ENCODE measurements around the gene C1orf21. TPM values are rescaled to one million over a fixed set of nuclear protein-coding genes. Genes with fewer than 3 reads are reported as not detected.
A peak's percentile ranks its signal among the peaks of the same experiment; 100 is the strongest.

The C1orf21 gene
- total RNA-seq, 1 donor from 2014 or later: 16.7 TPM

DNA sequence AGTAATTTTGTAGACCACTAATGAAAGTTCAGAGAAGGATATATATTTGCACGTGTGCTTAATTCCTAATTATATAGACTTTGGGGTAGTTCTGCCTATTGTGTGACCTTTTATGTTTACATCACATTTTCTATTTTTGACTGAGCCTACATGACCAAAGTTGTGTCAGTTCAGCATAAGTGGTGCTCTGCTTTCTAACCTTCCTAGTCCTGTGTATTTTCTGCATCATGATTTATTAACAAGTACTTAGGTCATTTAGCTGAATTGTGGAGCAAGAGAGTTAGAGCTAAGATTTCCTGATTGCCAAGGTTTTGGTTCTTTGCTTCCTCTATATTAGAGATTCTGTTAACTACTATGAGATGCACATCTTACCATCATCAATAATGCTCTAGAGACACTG, 176.0 kb downstream of the C1orf21 start:
- Histone ChIP-seq H3K27ac (ENCODE audit: low read depth, low read length) (no peak overlapping the region), H3K36me3 (ENCODE audit: control insufficient read depth in 3 of 3, insufficient read depth in 3 of 3, low read length in 3 of 3) (peaks cover 2 to 3% (median 3%) of the 10 kb centered on the region in 3 donors), H3K4me1 (ENCODE audit: control insufficient read depth in 3 of 3, insufficient read depth in 3 of 3, low read length in 3 of 3) (peaks cover 19 to 34% (median 20%) of the 10 kb centered on the region in 3 donors), H3K9ac (ENCODE audit: low read depth in 1 of 3, low read length in 3 of 3) (no peak overlapping the region), H3K9me3 (ENCODE audit: control insufficient read depth in 3 of 3, low read length in 3 of 3) (no peaks in the 10 kb centered on the region), H3K4me3 (ENCODE audit: low read length in 3 of 3) (no peak overlapping the region), H3K27me3 (ENCODE audit: control insufficient read depth in 3 of 3, insufficient read depth in 3 of 3, low read length in 3 of 3) (no peaks in the 10 kb centered on the region)

DNA sequence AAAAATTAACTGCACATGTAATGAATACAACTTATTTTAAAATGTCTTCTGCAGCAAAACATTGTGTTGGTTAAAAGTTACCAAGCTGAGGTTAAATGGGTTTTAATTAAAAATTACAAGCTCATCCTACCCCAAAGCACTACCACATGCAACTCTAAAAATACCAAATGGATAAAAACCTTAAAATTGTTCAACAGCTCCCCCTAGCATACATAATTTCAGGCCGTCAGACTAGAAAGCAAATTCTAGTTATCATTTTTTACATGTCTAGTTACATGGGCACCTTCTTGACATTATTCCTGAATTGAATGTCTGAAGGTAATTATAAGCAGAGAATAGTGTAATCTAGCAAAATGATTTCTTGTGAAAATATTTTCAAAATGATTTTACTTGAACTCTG, 176.5 kb downstream of the C1orf21 start:
- no peaks in the 10 kb centered on the region for H3K9me3 ChIP-seq (ENCODE audit: control insufficient read depth in 3 of 3, low read length in 3 of 3)
- no peaks in the 10 kb centered on the region for H3K27me3 ChIP-seq (ENCODE audit: control insufficient read depth in 3 of 3, insufficient read depth in 3 of 3, low read length in 3 of 3)
- H3K36me3 ChIP-seq (ENCODE audit: control insufficient read depth in 3 of 3, insufficient read depth in 3 of 3, low read length in 3 of 3): peaks cover 2 to 3% (median 3%) of the 10 kb centered on the region in 3 donors
- H3K9ac ChIP-seq (ENCODE audit: low read depth in 1 of 3, low read length in 3 of 3): no peak overlapping the region
- H3K27ac ChIP-seq (ENCODE audit: low read depth, low read length): no peak overlapping the region
- H3K4me3 ChIP-seq (ENCODE audit: low read length in 3 of 3): no peak overlapping the region
- peaks cover 19 to 32% (median 20%) of the 10 kb centered on the region in 3 donors for H3K4me1 ChIP-seq (ENCODE audit: control insufficient read depth in 3 of 3, insufficient read depth in 3 of 3, low read length in 3 of 3)

DNA sequence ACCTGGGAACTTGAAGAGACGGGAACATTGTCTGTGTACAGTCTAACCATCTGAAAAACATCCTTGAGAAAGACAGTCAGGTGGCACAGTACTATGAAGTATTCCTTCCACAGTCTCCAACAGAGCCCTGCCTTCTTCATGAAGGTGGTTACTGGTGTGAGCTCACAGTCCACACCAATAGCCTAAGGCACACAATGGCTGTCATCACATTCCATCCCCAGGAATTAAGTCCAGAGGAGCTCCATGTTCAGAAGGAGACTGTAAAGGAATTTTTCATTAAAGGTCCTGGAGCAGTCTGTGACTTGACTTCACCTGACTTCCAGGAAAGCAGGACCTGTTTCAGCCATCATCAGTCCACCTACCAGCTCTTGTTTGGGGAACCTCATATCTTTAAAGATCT, 180.2 kb downstream of the C1orf21 start:
- Histone ChIP-seq H3K9ac (ENCODE audit: low read depth in 1 of 3, low read length in 3 of 3) (no peak overlapping the region), H3K4me1 (ENCODE audit: control insufficient read depth in 3 of 3, insufficient read depth in 3 of 3, low read length in 3 of 3) (peaks cover 9 to 15% (median 15%) of the 10 kb centered on the region in 3 donors), H3K27ac (ENCODE audit: low read depth, low read length) (no peak overlapping the region), H3K9me3 (ENCODE audit: control insufficient read depth in 3 of 3, low read length in 3 of 3) (no peaks in the 10 kb centered on the region), H3K27me3 (ENCODE audit: control insufficient read depth in 3 of 3, insufficient read depth in 3 of 3, low read length in 3 of 3) (no peaks in the 10 kb centered on the region), H3K36me3 (ENCODE audit: control insufficient read depth in 3 of 3, insufficient read depth in 3 of 3, low read length in 3 of 3) (peaks cover 2 to 3% (median 3%) of the 10 kb centered on the region in 3 donors), H3K4me3 (ENCODE audit: low read length in 3 of 3) (no peak overlapping the region)

DNA sequence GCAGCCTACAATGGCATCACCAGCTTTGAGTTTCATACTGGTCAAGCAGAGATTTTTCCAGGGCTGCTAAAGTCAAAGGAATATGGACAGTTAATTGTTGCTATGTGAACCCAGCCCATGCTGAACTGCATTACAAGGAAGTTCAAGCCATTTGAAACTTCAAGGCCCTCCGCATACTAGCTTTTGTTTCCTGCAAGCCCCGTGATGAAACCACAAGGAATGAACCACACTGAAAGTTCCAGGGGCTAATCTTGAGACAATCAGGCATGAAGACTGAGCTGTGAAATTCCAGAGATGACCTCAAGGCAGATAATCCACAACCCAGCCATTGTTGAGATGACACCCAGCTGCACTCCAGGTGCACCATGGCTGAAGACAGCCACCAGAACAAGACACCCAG, 180.8 kb downstream of the C1orf21 start:
- peaks cover 4 to 9% (median 8%) of the 10 kb centered on the region in 3 donors for H3K4me1 ChIP-seq (ENCODE audit: control insufficient read depth in 3 of 3, insufficient read depth in 3 of 3, low read length in 3 of 3)
- no peak overlapping the region for H3K4me3 ChIP-seq (ENCODE audit: low read length in 3 of 3)
- no peak overlapping the region for H3K9ac ChIP-seq (ENCODE audit: low read depth in 1 of 3, low read length in 3 of 3)
- H3K27me3 ChIP-seq (ENCODE audit: control insufficient read depth in 3 of 3, insufficient read depth in 3 of 3, low read length in 3 of 3): no peaks in the 10 kb centered on the region
- no peak overlapping the region for H3K27ac ChIP-seq (ENCODE audit: low read depth, low read length)
- peaks cover 2 to 3% (median 3%) of the 10 kb centered on the region in 3 donors for H3K36me3 ChIP-seq (ENCODE audit: control insufficient read depth in 3 of 3, insufficient read depth in 3 of 3, low read length in 3 of 3)
- no peaks in the 10 kb centered on the region for H3K9me3 ChIP-seq (ENCODE audit: control insufficient read depth in 3 of 3, low read length in 3 of 3)

DNA sequence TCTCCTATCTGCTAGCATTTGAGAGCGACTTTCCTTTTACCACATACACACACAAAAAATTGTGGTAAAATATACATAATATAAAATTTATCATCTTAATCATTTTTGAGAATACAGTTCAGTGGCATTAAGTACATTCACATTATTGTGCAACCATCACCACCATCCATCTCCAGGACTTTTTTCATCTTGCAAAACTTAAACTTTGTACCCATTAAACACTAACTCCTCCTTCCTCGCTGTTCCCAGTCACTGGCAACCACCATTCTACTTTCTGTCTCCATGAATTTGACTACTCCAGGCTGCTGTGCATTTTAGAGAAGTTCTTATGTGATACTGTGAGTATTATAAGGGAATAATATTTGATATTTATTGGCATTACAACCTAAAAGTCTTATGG, 181.3 kb downstream of the C1orf21 start:
- Histone ChIP-seq H3K4me1 (ENCODE audit: control insufficient read depth in 3 of 3, insufficient read depth in 3 of 3, low read length in 3 of 3) (peaks cover 0 to 4% (median 3%) of the 10 kb centered on the region in 3 donors), H3K27me3 (ENCODE audit: control insufficient read depth in 3 of 3, insufficient read depth in 3 of 3, low read length in 3 of 3) (no peaks in the 10 kb centered on the region), H3K4me3 (ENCODE audit: low read length in 3 of 3) (no peak overlapping the region), H3K27ac (ENCODE audit: low read depth, low read length) (no peak overlapping the region), H3K36me3 (ENCODE audit: control insufficient read depth in 3 of 3, insufficient read depth in 3 of 3, low read length in 3 of 3) (peaks cover 2 to 3% (median 3%) of the 10 kb centered on the region in 3 donors), H3K9ac (ENCODE audit: low read depth in 1 of 3, low read length in 3 of 3) (no peak overlapping the region), H3K9me3 (ENCODE audit: control insufficient read depth in 3 of 3, low read length in 3 of 3) (no peaks in the 10 kb centered on the region)

DNA sequence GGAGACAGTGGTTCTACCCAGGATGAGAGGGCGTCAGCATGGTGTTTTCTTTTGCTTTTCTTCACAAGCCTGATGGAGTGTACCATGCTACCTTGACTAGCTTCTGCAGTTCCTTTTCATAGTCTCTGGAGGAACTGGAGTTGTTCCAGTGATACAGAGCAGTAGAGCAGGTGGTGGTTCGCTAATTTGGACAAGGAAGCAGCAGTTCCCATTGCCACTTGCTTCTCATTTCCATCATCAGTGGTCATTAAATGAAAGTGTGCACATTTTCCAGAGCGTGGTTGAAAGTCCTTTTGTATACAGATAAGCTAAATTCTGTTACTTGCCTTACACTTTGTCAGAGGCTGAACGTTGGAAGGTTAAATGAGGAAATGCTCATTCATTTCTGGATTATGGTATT, 182.3 kb downstream of the C1orf21 start:
- Histone ChIP-seq H3K27me3 (ENCODE audit: control insufficient read depth in 3 of 3, insufficient read depth in 3 of 3, low read length in 3 of 3) (no peaks in the 10 kb centered on the region), H3K4me1 (ENCODE audit: control insufficient read depth in 3 of 3, insufficient read depth in 3 of 3, low read length in 3 of 3) (no peaks in the 10 kb centered on the region), H3K27ac (ENCODE audit: low read depth, low read length) (no peak overlapping the region), H3K4me3 (ENCODE audit: low read length in 3 of 3) (no peak overlapping the region), H3K9me3 (ENCODE audit: control insufficient read depth in 3 of 3, low read length in 3 of 3) (no peaks in the 10 kb centered on the region), H3K9ac (ENCODE audit: low read depth in 1 of 3, low read length in 3 of 3) (no peak overlapping the region), H3K36me3 (ENCODE audit: control insufficient read depth in 3 of 3, insufficient read depth in 3 of 3, low read length in 3 of 3) (peaks cover 2 to 3% (median 3%) of the 10 kb centered on the region in 3 donors)

DNA sequence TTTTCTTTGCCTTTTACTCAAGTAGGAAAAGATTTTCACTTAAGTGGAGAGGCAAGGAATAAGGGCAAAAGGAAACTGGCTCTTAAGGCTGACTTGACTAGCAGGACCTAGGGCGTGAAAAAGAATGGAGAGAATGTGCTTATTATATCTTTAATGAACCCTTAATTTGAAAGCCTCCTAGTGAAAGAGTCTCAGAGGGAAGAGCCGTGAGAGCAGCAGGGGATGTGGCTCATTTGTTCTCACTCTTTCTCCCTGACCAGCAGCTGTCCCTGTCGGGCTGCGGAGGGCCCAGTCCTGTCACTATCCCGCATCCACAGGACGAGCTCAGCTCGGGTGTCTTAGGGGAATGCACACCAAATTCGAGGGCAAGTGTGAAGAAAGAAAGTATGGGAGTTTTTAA, 187.8 kb downstream of the C1orf21 start:
- peaks cover 14 to 17% (median 15%) of the 10 kb centered on the region in 3 donors for H3K4me1 ChIP-seq (ENCODE audit: control insufficient read depth in 3 of 3, insufficient read depth in 3 of 3, low read length in 3 of 3)
- H3K36me3 ChIP-seq (ENCODE audit: control insufficient read depth in 3 of 3, insufficient read depth in 3 of 3, low read length in 3 of 3): no peaks in the 10 kb centered on the region
- H3K27ac ChIP-seq (ENCODE audit: low read depth, low read length): no peak overlapping the region
- peak overlapping the region in 1 of 3 donors; percentile 26 for H3K9ac ChIP-seq (ENCODE audit: low read depth in 1 of 3, low read length in 3 of 3)
- no peak overlapping the region for H3K4me3 ChIP-seq (ENCODE audit: low read length in 3 of 3)
- no peaks in the 10 kb centered on the region for H3K9me3 ChIP-seq (ENCODE audit: control insufficient read depth in 3 of 3, low read length in 3 of 3)
- no peaks in the 10 kb centered on the region for H3K27me3 ChIP-seq (ENCODE audit: control insufficient read depth in 3 of 3, insufficient read depth in 3 of 3, low read length in 3 of 3)

DNA sequence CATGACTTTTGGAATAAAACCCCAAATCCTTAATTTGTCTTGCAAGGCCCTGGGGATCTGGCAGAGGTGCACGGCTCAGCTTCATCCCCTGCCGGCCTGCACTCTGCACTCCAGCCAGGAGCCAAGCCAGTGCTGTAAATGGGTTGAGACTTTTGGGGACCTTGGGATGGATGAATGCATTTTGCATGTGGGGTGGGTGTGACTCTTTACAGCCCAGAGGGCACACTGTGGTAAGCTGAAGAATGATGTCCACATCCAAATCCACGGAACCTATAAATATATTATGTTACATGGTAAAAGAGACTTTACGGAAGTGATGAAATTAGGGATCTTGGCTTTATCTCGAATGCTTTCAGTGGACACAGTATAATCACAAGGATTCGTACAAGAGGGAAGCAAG, 190.0 kb downstream of the C1orf21 start:
- no peak overlapping the region for H3K9ac ChIP-seq (ENCODE audit: low read depth in 1 of 3, low read length in 3 of 3)
- no peak overlapping the region for H3K4me3 ChIP-seq (ENCODE audit: low read length in 3 of 3)
- H3K36me3 ChIP-seq (ENCODE audit: control insufficient read depth in 3 of 3, insufficient read depth in 3 of 3, low read length in 3 of 3): no peaks in the 10 kb centered on the region
- H3K27ac ChIP-seq (ENCODE audit: low read depth, low read length): no peak overlapping the region
- H3K9me3 ChIP-seq (ENCODE audit: control insufficient read depth in 3 of 3, low read length in 3 of 3): no peaks in the 10 kb centered on the region
- H3K27me3 ChIP-seq (ENCODE audit: control insufficient read depth in 3 of 3, insufficient read depth in 3 of 3, low read length in 3 of 3): no peaks in the 10 kb centered on the region
- peaks cover 14 to 17% (median 15%) of the 10 kb centered on the region in 3 donors for H3K4me1 ChIP-seq (ENCODE audit: control insufficient read depth in 3 of 3, insufficient read depth in 3 of 3, low read length in 3 of 3)

DNA sequence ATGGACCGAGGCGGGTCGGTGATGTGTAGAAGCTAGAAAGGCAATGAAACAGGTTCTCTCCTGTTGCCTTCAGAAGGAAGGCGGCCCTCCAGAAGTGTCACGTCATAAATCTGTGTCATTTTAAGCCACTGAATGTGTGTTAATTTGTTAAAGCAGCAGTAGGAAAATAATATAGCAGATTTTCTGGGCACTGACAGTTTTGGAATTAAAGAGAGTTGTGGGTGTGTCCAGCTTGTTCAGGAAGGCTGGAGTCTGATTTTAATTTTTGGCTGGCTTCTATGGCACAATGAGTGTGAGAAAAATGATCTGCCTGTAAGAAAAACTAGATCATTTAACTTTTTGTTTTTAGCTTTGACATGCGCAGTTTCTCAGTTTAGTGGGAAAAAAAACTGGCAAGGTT, 190.5 kb downstream of the C1orf21 start:
- no peaks in the 10 kb centered on the region for H3K27me3 ChIP-seq (ENCODE audit: control insufficient read depth in 3 of 3, insufficient read depth in 3 of 3, low read length in 3 of 3)
- H3K9ac ChIP-seq (ENCODE audit: low read depth in 1 of 3, low read length in 3 of 3): no peak overlapping the region
- no peak overlapping the region for H3K4me3 ChIP-seq (ENCODE audit: low read length in 3 of 3)
- no peak overlapping the region for H3K27ac ChIP-seq (ENCODE audit: low read depth, low read length)
- H3K9me3 ChIP-seq (ENCODE audit: control insufficient read depth in 3 of 3, low read length in 3 of 3): no peaks in the 10 kb centered on the region
- no peaks in the 10 kb centered on the region for H3K36me3 ChIP-seq (ENCODE audit: control insufficient read depth in 3 of 3, insufficient read depth in 3 of 3, low read length in 3 of 3)
- H3K4me1 ChIP-seq (ENCODE audit: control insufficient read depth in 3 of 3, insufficient read depth in 3 of 3, low read length in 3 of 3): peaks cover 14 to 17% (median 15%) of the 10 kb centered on the region in 3 donors

DNA sequence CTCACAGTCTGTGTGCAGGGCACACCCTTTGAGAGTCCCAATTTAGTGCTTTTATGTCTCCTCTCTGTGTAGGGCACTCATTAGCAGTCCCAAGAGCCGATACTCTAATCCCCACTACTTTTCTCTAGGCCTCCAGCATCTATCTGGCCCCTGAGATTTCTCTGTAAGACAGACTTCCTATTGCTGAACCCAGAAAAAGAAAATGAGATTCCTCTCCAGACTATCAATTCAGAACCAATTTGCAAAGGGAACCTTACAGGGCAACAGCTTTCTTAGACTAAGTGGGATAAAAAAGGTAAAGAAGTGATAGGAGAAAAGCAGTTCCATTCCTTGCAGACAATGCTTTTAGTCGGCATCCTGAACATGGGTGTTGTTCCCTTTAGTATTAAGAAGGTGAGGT, 195.6 kb downstream of the C1orf21 start:
- no peaks in the 10 kb centered on the region for H3K27me3 ChIP-seq (ENCODE audit: control insufficient read depth in 3 of 3, insufficient read depth in 3 of 3, low read length in 3 of 3)
- no peak overlapping the region for H3K4me3 ChIP-seq (ENCODE audit: low read length in 3 of 3)
- no peaks in the 10 kb centered on the region for H3K36me3 ChIP-seq (ENCODE audit: control insufficient read depth in 3 of 3, insufficient read depth in 3 of 3, low read length in 3 of 3)
- H3K9me3 ChIP-seq (ENCODE audit: control insufficient read depth in 3 of 3, low read length in 3 of 3): no peaks in the 10 kb centered on the region
- no peak overlapping the region for H3K9ac ChIP-seq (ENCODE audit: low read depth in 1 of 3, low read length in 3 of 3)
- no peak overlapping the region for H3K27ac ChIP-seq (ENCODE audit: low read depth, low read length)
- H3K4me1 ChIP-seq (ENCODE audit: control insufficient read depth in 3 of 3, insufficient read depth in 3 of 3, low read length in 3 of 3): peaks cover 0 to 2% (median 1%) of the 10 kb centered on the region in 3 donors
